ENCODE measurements around the gene AGXT2. TPM values are rescaled to one million over a fixed set of nuclear protein-coding genes. Genes with fewer than 3 reads are reported as not detected.
"Not testable (repeated sequence)": the region's sequence is repeated elsewhere in the genome, so short reads cannot be mapped to it uniquely, and the experiment has no call there.

AGXT2 gene
- total RNA-seq, 1 experiment from 2014 or later = not detected

- in situ Hi-C loops (cut with HindIII; ENCODE audit: low pct_unique_long_range_greater_than_20kb, low sequenced_read_pairs) = no loop called here
Observed at GRCh38 chr5:35060236-35060635, 12.5 kb upstream of the AGXT2 start.

DNA sequence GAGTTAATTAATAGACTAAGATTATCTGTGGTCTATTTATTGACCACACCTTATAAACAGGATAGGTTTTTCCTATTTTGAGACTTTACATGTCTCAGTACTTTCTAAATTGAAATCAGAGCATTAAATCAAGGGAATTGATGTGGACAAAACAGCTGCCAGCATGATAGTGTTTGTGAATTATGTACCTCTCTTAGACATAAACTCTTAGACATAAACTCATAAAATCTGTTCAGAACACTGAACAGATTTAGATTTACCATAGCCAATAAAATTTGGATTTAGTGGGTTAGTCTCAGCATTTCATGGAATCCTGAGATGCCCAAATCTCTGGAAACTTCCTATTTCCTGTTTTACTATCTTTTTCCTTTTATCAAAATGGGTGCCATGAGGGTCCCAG lies 11.5 kb upstream of the AGXT2 start:
- in situ Hi-C loops (cut with HindIII; ENCODE audit: low pct_unique_long_range_greater_than_20kb, low sequenced_read_pairs) = no loop called here
- no peak for DNase-seq (ENCODE audit: low read depth, low spot score)

More at GRCh38 chr5:35060236-35060635, 12.5 kb upstream of the AGXT2 start:
- no peak for DNase-seq (ENCODE audit: low read depth, low spot score)

DNA sequence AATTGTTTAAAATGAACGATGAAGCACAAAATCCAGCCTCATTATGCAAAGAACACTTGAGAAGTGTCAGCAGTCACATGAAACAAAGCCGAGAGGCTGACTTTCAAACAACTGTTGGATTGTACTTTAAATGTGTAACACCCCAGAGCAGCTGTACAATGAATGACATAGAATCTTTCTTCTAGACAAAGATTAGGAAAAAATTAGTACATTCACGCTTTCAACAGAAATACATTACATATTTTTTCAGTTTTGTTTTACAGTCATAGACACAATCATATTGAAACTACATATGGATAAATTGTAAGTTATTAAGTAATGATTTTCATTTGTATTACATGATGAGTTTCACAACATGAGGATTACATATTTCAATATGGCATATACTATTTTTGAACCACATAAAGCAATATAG lies 10.6 kb upstream of the AGXT2 start:
- peak; percentile 58 for DNase-seq (ENCODE audit: low read depth, low spot score)
- in situ Hi-C loops (cut with HindIII; ENCODE audit: low pct_unique_long_range_greater_than_20kb, low sequenced_read_pairs) = no loop called here

- DNase-seq (ENCODE audit: low read depth, low spot score) = no peak
- in situ Hi-C loops (cut with HindIII; ENCODE audit: low pct_unique_long_range_greater_than_20kb, low sequenced_read_pairs) = no loop called here
Observed at GRCh38 chr5:35056686-35057085, 8.9 kb upstream of the AGXT2 start.

DNA sequence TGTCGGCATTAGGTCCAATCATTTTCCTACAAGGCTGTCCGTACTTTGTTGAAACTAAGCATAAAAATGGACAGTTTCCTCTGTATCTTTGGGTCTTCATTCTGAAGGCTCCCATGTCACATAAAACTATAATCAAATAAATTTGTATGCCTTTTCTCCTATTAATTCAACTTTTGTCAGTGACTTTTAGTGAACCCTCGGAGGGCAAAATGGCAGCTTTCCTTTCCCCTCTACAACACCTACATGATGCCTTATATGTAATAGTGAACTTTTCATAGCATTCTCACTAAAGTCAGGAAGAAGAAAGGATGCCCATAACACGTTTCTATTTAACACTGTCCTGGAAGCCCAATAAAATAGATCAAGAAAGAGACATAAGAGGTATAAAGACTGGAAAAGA lies 5.1 kb upstream of the AGXT2 start:
- no peak for DNase-seq (ENCODE audit: low read depth, low spot score)
- in situ Hi-C loops (cut with HindIII; ENCODE audit: low pct_unique_long_range_greater_than_20kb, low sequenced_read_pairs) = no loop called here

GRCh38 chr5:35050541-35051126 lies 2.9 kb upstream of the AGXT2 start:
- in situ Hi-C loops (cut with HindIII; ENCODE audit: low pct_unique_long_range_greater_than_20kb, low sequenced_read_pairs) = no loop called here
- no peak for DNase-seq (ENCODE audit: low read depth, low spot score)

DNA sequence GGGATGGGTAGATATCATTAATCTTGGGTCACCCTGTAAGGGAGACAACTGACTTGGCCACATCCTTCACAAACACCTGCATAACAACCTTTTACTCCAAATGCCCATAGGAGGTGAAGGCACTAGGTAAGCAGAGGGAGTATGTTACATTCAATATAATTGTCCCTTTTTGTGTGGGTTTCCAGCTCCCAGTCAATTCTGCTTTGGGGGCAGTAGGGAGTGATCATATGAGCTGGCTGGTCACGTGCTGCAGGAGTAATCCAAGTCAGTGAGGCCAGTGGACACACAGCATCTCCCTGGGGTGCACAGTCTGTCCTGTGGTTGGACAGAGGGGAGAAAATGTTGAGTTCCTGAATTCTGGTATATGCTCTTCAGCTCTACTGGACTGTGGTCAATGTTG lies 1.2 kb upstream of the AGXT2 start:
- in situ Hi-C loops (cut with HindIII; ENCODE audit: low pct_unique_long_range_greater_than_20kb, low sequenced_read_pairs) = no loop called here
- DNase-seq (ENCODE audit: low read depth, low spot score) = no peak

DNA sequence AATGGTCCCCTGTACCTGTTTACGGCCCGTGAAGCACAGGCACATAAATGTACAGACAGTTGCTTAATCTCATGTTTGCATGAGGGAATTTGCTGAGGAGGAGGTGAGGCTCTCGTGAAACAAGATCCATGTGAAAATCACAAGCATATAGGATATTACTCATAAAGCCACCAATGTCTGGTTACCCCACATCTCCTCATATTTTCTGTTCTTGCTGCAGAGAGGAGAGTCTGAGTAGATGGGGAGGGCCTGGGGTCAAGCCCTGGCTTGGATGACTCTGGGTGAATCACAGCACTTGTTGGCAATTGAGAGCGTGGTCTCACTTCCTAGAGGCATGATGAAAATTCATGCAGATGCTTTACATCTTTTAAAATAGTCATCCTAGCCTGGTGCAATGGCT lies 975 bp downstream of the AGXT2 start:
- DNase-seq (ENCODE audit: low read depth, low spot score) = no peak
- in situ Hi-C loops (cut with HindIII; ENCODE audit: low pct_unique_long_range_greater_than_20kb, low sequenced_read_pairs) = no loop called here

DNA sequence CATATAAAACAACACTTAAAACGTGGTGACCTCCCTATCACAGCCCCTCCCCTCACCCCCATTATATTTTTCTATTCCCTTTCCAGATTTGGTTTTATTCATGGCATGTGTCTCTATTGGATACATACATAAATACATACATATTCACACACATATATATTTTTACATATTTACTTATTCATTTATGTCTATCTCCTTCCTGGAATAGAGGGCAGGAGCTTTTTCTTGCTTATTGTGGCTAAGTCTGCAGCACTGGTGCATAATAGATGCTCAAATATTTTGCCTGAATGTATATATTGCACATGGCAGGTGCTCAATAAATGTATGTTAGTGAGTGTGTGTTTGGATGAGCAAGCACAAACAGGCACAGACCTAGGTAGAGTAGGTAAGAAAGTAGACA lies 2.5 kb downstream of the AGXT2 start:
- no peak for DNase-seq (ENCODE audit: low read depth, low spot score)
- in situ Hi-C loops (cut with HindIII; ENCODE audit: low pct_unique_long_range_greater_than_20kb, low sequenced_read_pairs) = no loop called here

GRCh38 chr5:35044649-35045048 lies 3.1 kb downstream of the AGXT2 start:
- DNase-seq (ENCODE audit: low read depth, low spot score) = no peak
- in situ Hi-C loops (cut with HindIII; ENCODE audit: low pct_unique_long_range_greater_than_20kb, low sequenced_read_pairs) = no loop called here

GRCh38 chr5:35042781-35043180 lies 5.0 kb downstream of the AGXT2 start:
- in situ Hi-C loops (cut with HindIII; ENCODE audit: low pct_unique_long_range_greater_than_20kb, low sequenced_read_pairs) = no loop called here

GRCh38 chr5:35041261-35041660 lies 6.5 kb downstream of the AGXT2 start:
- no peak for DNase-seq (ENCODE audit: low read depth, low spot score)
- in situ Hi-C loops (cut with HindIII; ENCODE audit: low pct_unique_long_range_greater_than_20kb, low sequenced_read_pairs) = no loop called here

More at GRCh38 chr5:35042781-35043180, 5.0 kb downstream of the AGXT2 start:
- no peak for DNase-seq (ENCODE audit: low read depth, low spot score)

DNA sequence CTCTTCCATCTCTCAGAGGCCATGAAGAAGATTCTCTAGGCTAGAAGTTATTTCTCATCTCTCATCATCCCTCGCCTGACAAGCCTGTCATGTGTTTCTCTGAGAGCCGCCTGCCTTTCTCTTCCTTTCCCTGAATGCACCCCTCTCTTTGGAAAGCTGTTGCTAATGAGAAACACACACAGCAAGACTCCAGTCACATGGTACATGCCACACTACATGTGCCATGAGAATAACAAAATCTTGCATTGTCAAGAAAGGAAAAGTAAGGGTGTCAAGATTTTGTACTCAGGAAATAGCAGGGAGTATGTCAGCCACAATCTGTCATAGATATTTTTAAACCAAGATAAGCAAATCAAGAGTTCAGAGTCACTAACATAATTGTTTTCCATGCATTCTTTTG lies 8.9 kb downstream of the AGXT2 start:
- in situ Hi-C loops (cut with HindIII; ENCODE audit: low pct_unique_long_range_greater_than_20kb, low sequenced_read_pairs) = no loop called here
- peak; percentile 78 for DNase-seq (ENCODE audit: low read depth, low spot score)

- in situ Hi-C loops (cut with HindIII; ENCODE audit: low pct_unique_long_range_greater_than_20kb, low sequenced_read_pairs) = no loop called here
- DNase-seq (ENCODE audit: low read depth, low spot score) = no peak
Observed at GRCh38 chr5:35036536-35036935, 11.2 kb downstream of the AGXT2 start.

DNA sequence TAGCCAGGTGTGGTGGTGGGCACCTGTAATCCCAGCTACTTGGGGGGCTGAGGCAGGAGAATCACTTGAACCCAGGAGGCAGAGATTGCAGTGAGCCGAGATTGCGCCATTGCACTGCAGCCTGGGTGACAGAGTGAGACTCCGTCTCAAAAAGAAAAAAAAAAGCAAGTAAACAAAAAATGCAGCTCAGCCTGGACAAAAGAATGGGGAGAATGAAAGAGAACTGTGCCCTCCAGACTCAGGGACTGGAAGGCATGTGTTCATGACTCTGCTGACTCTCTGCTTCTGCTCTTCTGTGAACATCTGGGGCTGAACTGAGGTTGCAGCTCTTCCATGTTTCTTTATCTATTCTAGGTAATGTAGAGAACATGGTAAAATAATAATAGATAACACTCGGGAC lies 11.8 kb downstream of the AGXT2 start:
- in situ Hi-C loops (cut with HindIII; ENCODE audit: low pct_unique_long_range_greater_than_20kb, low sequenced_read_pairs); DNase-seq (ENCODE audit: low read depth, low spot score): not testable (repeated sequence)

- in situ Hi-C loops (cut with HindIII; ENCODE audit: low pct_unique_long_range_greater_than_20kb, low sequenced_read_pairs) = no loop called here
- no peak for DNase-seq (ENCODE audit: low read depth, low spot score)
Observed at GRCh38 chr5:35035271-35035670, 12.5 kb downstream of the AGXT2 start.

GRCh38 chr5:35032356-35032755 lies 15.4 kb downstream of the AGXT2 start:
- in situ Hi-C loops (cut with HindIII; ENCODE audit: low pct_unique_long_range_greater_than_20kb, low sequenced_read_pairs) = no loop called here

DNA sequence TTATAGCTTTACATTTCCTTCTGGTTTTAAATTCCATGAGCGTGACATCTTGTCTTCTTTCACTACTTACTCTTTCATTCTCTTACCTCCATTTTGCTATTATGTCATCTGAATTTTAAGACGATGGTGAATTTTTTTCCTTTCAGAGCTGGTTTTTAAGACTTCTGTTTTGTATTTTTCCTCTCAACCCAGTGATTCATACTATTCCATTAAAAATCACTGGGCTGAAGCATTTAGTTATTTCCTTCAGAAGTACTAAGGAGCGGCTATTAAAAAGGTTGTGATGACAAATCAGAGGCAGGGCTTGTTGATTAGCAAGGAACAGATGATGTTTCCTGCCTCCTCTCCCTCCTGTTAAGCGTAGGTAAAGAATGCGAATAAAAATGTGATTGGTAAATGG lies 16.5 kb downstream of the AGXT2 start:
- in situ Hi-C loops (cut with HindIII; ENCODE audit: low pct_unique_long_range_greater_than_20kb, low sequenced_read_pairs) = no loop called here
- no peak for DNase-seq (ENCODE audit: low read depth, low spot score)

More at GRCh38 chr5:35032356-35032755, 15.4 kb downstream of the AGXT2 start:
- no peak for DNase-seq (ENCODE audit: low read depth, low spot score)

DNA sequence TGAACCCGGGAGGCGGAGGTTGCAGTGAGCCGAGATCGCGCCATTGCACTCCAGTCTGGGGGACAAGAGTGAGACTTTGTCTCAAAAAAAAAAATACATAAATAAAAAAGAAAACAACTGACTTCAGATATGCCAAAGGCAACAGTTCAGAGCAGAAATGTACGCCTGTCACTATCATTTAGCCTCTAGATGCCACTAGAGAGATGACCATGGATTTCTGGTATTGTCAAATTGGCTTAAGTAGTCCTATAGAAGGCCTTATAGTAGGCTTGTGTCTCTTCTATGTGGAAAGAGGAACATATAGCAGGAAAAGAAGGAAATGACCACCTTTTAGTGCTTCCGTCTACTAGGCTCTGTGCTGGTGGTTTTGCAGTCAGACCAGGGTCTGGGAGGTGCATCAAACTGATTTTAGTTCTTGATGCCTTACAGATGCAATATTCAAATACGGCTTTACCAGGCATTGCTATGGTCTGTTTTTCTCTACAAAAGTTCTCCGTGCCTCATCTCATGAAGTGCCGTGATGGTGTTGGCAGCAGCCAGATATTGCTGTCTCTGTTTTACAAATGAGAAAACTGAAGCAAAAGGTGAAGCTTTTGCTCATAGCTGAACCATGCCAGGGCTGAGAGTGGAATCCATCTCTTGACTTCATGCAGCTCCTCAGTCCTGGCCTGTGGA lies 17.2 kb downstream of the AGXT2 start:
- peak; percentile 57 for DNase-seq (ENCODE audit: low read depth, low spot score)
- in situ Hi-C loops (cut with HindIII; ENCODE audit: low pct_unique_long_range_greater_than_20kb, low sequenced_read_pairs) = no loop called here

All from SK-MEL-5 (cell line).